Occipital lobe (tissue), 3 donors: ENCODE results near the gene AP4M1. TPM values are rescaled to one million over a fixed set of nuclear protein-coding genes. Genes with fewer than 3 reads are reported as not detected.

Experiments used
- DNase-seq: peaks from one replicate; lab custom pipeline; 2025; lab: John Stamatoyannopoulos, UW
- small RNA-seq: library from RNA; depleted of rRNA; stranded (forward); fragments of <200 nt; gene quantifications from one replicate; pipeline ENCODE3, GENCODE V24; 2014
- total RNA-seq: library from RNA; depleted of rRNA; stranded (reverse); fragments of >200 nt; gene quantifications from one replicate; pipeline ENCODE4 v1.2.3, GENCODE V29; 2014

AP4M1 gene
- total RNA-seq, 1 donor from 2014 or later = 27.1 TPM

- no peak for DNase-seq
These were observed 56.1 kb downstream of the AP4M1 start for GRCh38 chr7:100157334-100158228.

Small RNA genes within 50 kb of the gene (small RNA-seq; reads per million reads assigned to genes)
- gene MIR106B (71.0 reads per million, percentile 96 among the genes with 10 or more reads in this experiment), gene MIR25 (1,483 reads per million, percentile 99 among the genes with 10 or more reads in this experiment), gene MIR93 (770 reads per million, percentile 98 among the genes with 10 or more reads in this experiment)

Other genes with a start within 250 kb of the AP4M1 start
- not detected for gene OR2AE1, start 224.6 kb upstream of the AP4M1 start, total RNA-seq
- 9.0 TPM for gene TRIM4, start 182.1 kb upstream of the AP4M1 start, total RNA-seq
- 0.47 TPM for gene GJC3, start 172.0 kb upstream of the AP4M1 start, total RNA-seq
- not detected for gene AZGP1, start 125.6 kb upstream of the AP4M1 start, total RNA-seq
- gene ZKSCAN1, start 86.0 kb upstream of the AP4M1 start, total RNA-seq = 83.3 TPM
- gene ZSCAN21, start 51.9 kb upstream of the AP4M1 start, total RNA-seq = 14.7 TPM
- 45.2 TPM for gene ZNF3, start 19.9 kb upstream of the AP4M1 start, total RNA-seq
- gene COPS6, start 12.7 kb upstream of the AP4M1 start, total RNA-seq = 25.9 TPM
- 44.8 TPM for gene MCM7, start 246 bp upstream of the AP4M1 start, total RNA-seq
- gene TAF6, start 17.7 kb downstream of the AP4M1 start, total RNA-seq = 17.8 TPM
- 19.2 TPM for gene CNPY4, start 18.0 kb downstream of the AP4M1 start, total RNA-seq
- gene MBLAC1, start 25.3 kb downstream of the AP4M1 start, total RNA-seq = 6.4 TPM
- gene LAMTOR4, start 47.3 kb downstream of the AP4M1 start, total RNA-seq = 22.6 TPM
- gene TRAPPC14, start 57.1 kb downstream of the AP4M1 start, total RNA-seq = 8.0 TPM
- 2.3 TPM for gene GAL3ST4, start 67.0 kb downstream of the AP4M1 start, total RNA-seq
- 71.9 TPM for gene GPC2, start 75.7 kb downstream of the AP4M1 start, total RNA-seq
- gene STAG3, start 76.3 kb downstream of the AP4M1 start, total RNA-seq = 0.78 TPM
- gene PVRIG, start 118.3 kb downstream of the AP4M1 start, total RNA-seq = not detected
- not detected for gene SPDYE3, start 206.1 kb downstream of the AP4M1 start, total RNA-seq